AG10803 (cell line): ENCODE data around the gene SLC37A1.

ENCODE experiments used
- DNase-seq: peaks from one replicate; pipeline ENCODE4 v3.0.0; 2010; ENCODE audit warnings: low read depth
- H3K4me3 ChIP-seq: 2 replicates; pipeline ENCODE4 v1.5.1; 2011; ENCODE audit warnings: mild to moderate bottlenecking, low read length, control low read depth
- CTCF ChIP-seq: conservative IDR thresholded peaks from 2 replicates; pipeline ENCODE4 v1.5.1; 2011; ENCODE audit warnings: mild to moderate bottlenecking, low read length, control low read depth, inconsistent platforms

The SLC37A1 gene

GRCh38 chr21:42474043-42474831 lies 39.4 kb upstream of the SLC37A1 start:
- H3K4me3 ChIP-seq = no peak overlapping the region
- no peak for TF ChIP-seq CTCF
- no peak for DNase-seq

GRCh38 chr21:42475036-42475435 lies 38.6 kb upstream of the SLC37A1 start:
- H3K4me3 ChIP-seq = no peak overlapping the region
- no peak for DNase-seq
- TF ChIP-seq CTCF = no peak

GRCh38 chr21:42475526-42476387 lies 37.9 kb upstream of the SLC37A1 start:
- DNase-seq = no peak
- no peak overlapping the region for H3K4me3 ChIP-seq
- TF ChIP-seq CTCF = no peak

GRCh38 chr21:42476388-42477331 lies 37.0 kb upstream of the SLC37A1 start:
- DNase-seq = no peak
- TF ChIP-seq CTCF = no peak
- H3K4me3 ChIP-seq = no peak overlapping the region

- no peak for TF ChIP-seq CTCF
- no peak overlapping the region for H3K4me3 ChIP-seq
- DNase-seq = no peak
Measured at GRCh38 chr21:42478504-42478903, 35.1 kb upstream of the SLC37A1 start.

GRCh38 chr21:42479582-42479981 lies 34.1 kb upstream of the SLC37A1 start:
- no peak for DNase-seq
- TF ChIP-seq CTCF = no peak
- H3K4me3 ChIP-seq = no peak overlapping the region
